ENCODE results near the gene WWC2.
"Not testable (repeated sequence)": the region's sequence is repeated elsewhere in the genome, so short reads cannot be mapped to it uniquely, and the experiment has no call there.

The WWC2 gene

GRCh38 chr4:183172881-183173280 lies 73.8 kb downstream of the WWC2 start:
- DNase-seq (ENCODE audit: low read depth) = no peak

GRCh38 chr4:183173580-183174526 lies 74.8 kb downstream of the WWC2 start:
- DNase-seq (ENCODE audit: low read depth) = no peak

- no peak for DNase-seq (ENCODE audit: low read depth)
These were observed 76.7 kb downstream of the WWC2 start for GRCh38 chr4:183175631-183176232.

GRCh38 chr4:183177001-183177400 lies 77.9 kb downstream of the WWC2 start:
- no peak for DNase-seq (ENCODE audit: low read depth)

- no peak for DNase-seq (ENCODE audit: low read depth)
These were observed 79.1 kb downstream of the WWC2 start for GRCh38 chr4:183178201-183178600.

- no peak for DNase-seq (ENCODE audit: low read depth)
These were observed 81.0 kb downstream of the WWC2 start for GRCh38 chr4:183180096-183180495.

- no peak for DNase-seq (ENCODE audit: low read depth)
These were observed 81.6 kb downstream of the WWC2 start for GRCh38 chr4:183180621-183181020.

- no peak for DNase-seq (ENCODE audit: low read depth)
These were observed 82.0 kb downstream of the WWC2 start for GRCh38 chr4:183181081-183181480.

- peak; percentile 70 for DNase-seq (ENCODE audit: low read depth)
These were observed 84.0 kb downstream of the WWC2 start for GRCh38 chr4:183182873-183183725.

- DNase-seq (ENCODE audit: low read depth) = no peak
These were observed 85.0 kb downstream of the WWC2 start for GRCh38 chr4:183183906-183184535.

GRCh38 chr4:183185018-183185417 lies 86.0 kb downstream of the WWC2 start:
- no peak for DNase-seq (ENCODE audit: low read depth)

- DNase-seq (ENCODE audit: low read depth) = no peak
These were observed 86.5 kb downstream of the WWC2 start for GRCh38 chr4:183185559-183185958.

- no peak for DNase-seq (ENCODE audit: low read depth)
These were observed 87.8 kb downstream of the WWC2 start for GRCh38 chr4:183186813-183187212.

GRCh38 chr4:183190900-183191527 lies 92.0 kb downstream of the WWC2 start:
- DNase-seq (ENCODE audit: low read depth) = no peak

GRCh38 chr4:183191630-183192029 lies 92.6 kb downstream of the WWC2 start:
- no peak for DNase-seq (ENCODE audit: low read depth)

GRCh38 chr4:183192571-183192970 lies 93.5 kb downstream of the WWC2 start:
- DNase-seq (ENCODE audit: low read depth) = no peak

- DNase-seq (ENCODE audit: low read depth) = not testable (repeated sequence)
These were observed 94.8 kb downstream of the WWC2 start for GRCh38 chr4:183193730-183194338.

GRCh38 chr4:183195534-183195933 lies 96.5 kb downstream of the WWC2 start:
- no peak for DNase-seq (ENCODE audit: low read depth)

GRCh38 chr4:183197140-183197539 lies 98.1 kb downstream of the WWC2 start:
- DNase-seq (ENCODE audit: low read depth) = no peak

GRCh38 chr4:183200453-183200852 lies 101.4 kb downstream of the WWC2 start:
- DNase-seq (ENCODE audit: low read depth) = peak; percentile 85

GRCh38 chr4:183201331-183201730 lies 102.3 kb downstream of the WWC2 start:
- peak; percentile 48 for DNase-seq (ENCODE audit: low read depth)

Measured in fibroblast of gingiva (primary cell).